ENCODE measurements around the gene ABCF2. TPM values are rescaled to one million over a fixed set of nuclear protein-coding genes. Genes with fewer than 3 reads are reported as not detected.

ABCF2 gene
- polyA plus RNA-seq, 3 donors = 18.0 to 22.0 (median 21.1) TPM

- Histone ChIP-seq H4K20me1 (ENCODE audit: insufficient read depth, low read length) (no peaks in the 10 kb centered on the region), H2AFZ (ENCODE audit: insufficient read depth, low read depth, low read length, poor library complexity, severe bottlenecking) (peak overlapping the region; percentile 100), H3K4me1 (ENCODE audit: control insufficient read depth in 1 of 2, insufficient read depth in 2 of 2, low read length in 2 of 2) (peaks cover 23 to 27% of the 10 kb centered on the region in 2 donors), H3K4me3 (replicated peaks in 1 of 3; ENCODE audit: low read depth in 2 of 3, low read length in 3 of 3) (peak overlapping the region; percentile 47 to 94 (median 51)), H3K4me2 (replicated peaks; ENCODE audit: extremely low read depth, low read length, poor library complexity, severe bottlenecking) (peak overlapping the region; percentile 97), H3K27me3 (ENCODE audit: control insufficient read depth in 2 of 2, insufficient read depth in 2 of 2, low read length in 2 of 2) (no peaks in the 10 kb centered on the region), H3K27ac (ENCODE audit: low read depth in 1 of 2, low read length in 2 of 2) (peak overlapping the region; percentile 51 to 85), H3K9ac (ENCODE audit: insufficient read depth, low read length, poor library complexity, severe bottlenecking) (peak overlapping the region; percentile 71), H3K79me2 (ENCODE audit: insufficient read depth, low read length) (peaks cover 19% of the 10 kb centered on the region), H3K36me3 (replicated peaks in 1 of 2; ENCODE audit: control insufficient read depth in 1 of 2, insufficient read depth in 2 of 2, low read length in 2 of 2) (peaks cover 36 to 41% of the 10 kb centered on the region in 2 donors), H3K9me3 (replicated peaks in 1 of 2; ENCODE audit: control insufficient read depth in 1 of 2, insufficient read depth in 1 of 2, low read length in 2 of 2) (no peaks in the 10 kb centered on the region)
- H3K9me3 Mint-ChIP-seq = no peaks in the 10 kb centered on the region
- peaks cover 36 to 44% of the 10 kb centered on the region in 2 donors for H3K36me3 Mint-ChIP-seq
- intact Hi-C loops (cut with micrococcal nuclease) = loop anchor here (2.0 to 10.0 kb wide), 3 partner anchors 17 to 289 kb away; partner anchors contain the start of gene RHEB (in 1 of the 2)
- peak overlapping the region; percentile 93 to 96 for H3K4me3 Mint-ChIP-seq
- DNase-seq = peak; percentile 58 to 86 (median 73)
- peaks cover 27% of the 10 kb centered on the region for H3K4me1 Mint-ChIP-seq
- H3K27me3 Mint-ChIP-seq (ENCODE audit: low read depth in 3 of 3) = peaks cover 0 to 3% (median 0%) of the 10 kb centered on the region in 3 donors
- H3K27ac Mint-ChIP-seq = peak overlapping the region; percentile 90 to 97 (median 93)
- TF ChIP-seq CTCF (IDR thresholded peaks at IDR 0.05) = no peak
- WGBS (ENCODE audit: insufficient coverage) = 18% methylated on average over 5 of the region's 8 CpGs
Observed at GRCh38 chr7:151225948-151226510, 976 bp downstream of the ABCF2 start.

- no peaks in the 10 kb centered on the region for H3K27me3 Mint-ChIP-seq (ENCODE audit: low read depth in 3 of 3)
Observed at GRCh38 chr7:151223728-151224127, 3.3 kb downstream of the ABCF2 start.

More at GRCh38 chr7:151223728-151224127, 3.3 kb downstream of the ABCF2 start:
- no peak overlapping the region for H3K4me3 ChIP-seq (replicated peaks in 1 of 3; ENCODE audit: low read depth in 2 of 3, low read length in 3 of 3)
- peaks cover 46 to 64% of the 10 kb centered on the region in 2 donors for H3K36me3 ChIP-seq (replicated peaks in 1 of 2; ENCODE audit: control insufficient read depth in 1 of 2, insufficient read depth in 2 of 2, low read length in 2 of 2)
- no peaks in the 10 kb centered on the region for H3K27me3 ChIP-seq (ENCODE audit: control insufficient read depth in 2 of 2, insufficient read depth in 2 of 2, low read length in 2 of 2)
- no peak overlapping the region for H3K27ac ChIP-seq (ENCODE audit: low read depth in 1 of 2, low read length in 2 of 2)
- H3K4me2 ChIP-seq (replicated peaks; ENCODE audit: extremely low read depth, low read length, poor library complexity, severe bottlenecking) = no peak overlapping the region
- H3K9ac ChIP-seq (ENCODE audit: insufficient read depth, low read length, poor library complexity, severe bottlenecking) = no peak overlapping the region
- Mint-ChIP-seq H3K27ac (peak overlapping the region in 1 of 7 donors; percentile 58), H3K9me3 (peaks cover 0 to 2% (median 0%) of the 10 kb centered on the region in 7 donors), H3K4me3 (no peak overlapping the region), H3K4me1 (peaks cover 27% of the 10 kb centered on the region), H3K36me3 (peaks cover 54 to 66% of the 10 kb centered on the region in 2 donors)
- no peak for DNase-seq
- no peaks in the 10 kb centered on the region for H4K20me1 ChIP-seq (ENCODE audit: insufficient read depth, low read length)
- intact Hi-C loops (cut with micrococcal nuclease) = loop anchor here in 1 of 2 donors (10.0 kb wide), 1 partner anchor 291 kb away; the partner anchor contains the start of gene RHEB
- WGBS (ENCODE audit: insufficient coverage) = 96% methylated on average over 12 of the region's 14 CpGs
- H2AFZ ChIP-seq (ENCODE audit: insufficient read depth, low read depth, low read length, poor library complexity, severe bottlenecking) = no peak overlapping the region
- peaks cover 19% of the 10 kb centered on the region for H3K79me2 ChIP-seq (ENCODE audit: insufficient read depth, low read length)
- peaks cover 23 to 27% of the 10 kb centered on the region in 2 donors for H3K4me1 ChIP-seq (ENCODE audit: control insufficient read depth in 1 of 2, insufficient read depth in 2 of 2, low read length in 2 of 2)
- H3K9me3 ChIP-seq (replicated peaks in 1 of 2; ENCODE audit: control insufficient read depth in 1 of 2, insufficient read depth in 1 of 2, low read length in 2 of 2) = no peaks in the 10 kb centered on the region
- no peak for TF ChIP-seq CTCF (IDR thresholded peaks at IDR 0.05)

All from CD14-positive monocyte (primary cell).